Coronary artery (tissue), 2 donors: ENCODE data around the gene MMP15.

Source experiments
- DNase-seq: peaks from one replicate; pipeline ENCODE4 v3.0.0-alpha.2; 2017; ENCODE audit warnings: low spot score
- H3K27ac ChIP-seq, 2 donors: fragments of 200-600 bp; sonication (generic); one replicate each; pipeline ENCODE4 v1.5.1; 2016 to 2019
- H3K4me3 ChIP-seq: fragments of 200-600 bp; sonication (generic); 2 replicates; pipeline ENCODE4 v1.5.1; 2016; ENCODE audit warnings: mild to moderate bottlenecking, moderate library complexity
- TF ChIP-seq, protein P1 (sequence below): fragments of 200-600 bp; sonication (generic); IDR thresholded peaks from one replicate; pipeline ENCODE4 v1.5.1; 2019; ENCODE audit warnings: antibody characterized with exemption

Gene MMP15

DNA sequence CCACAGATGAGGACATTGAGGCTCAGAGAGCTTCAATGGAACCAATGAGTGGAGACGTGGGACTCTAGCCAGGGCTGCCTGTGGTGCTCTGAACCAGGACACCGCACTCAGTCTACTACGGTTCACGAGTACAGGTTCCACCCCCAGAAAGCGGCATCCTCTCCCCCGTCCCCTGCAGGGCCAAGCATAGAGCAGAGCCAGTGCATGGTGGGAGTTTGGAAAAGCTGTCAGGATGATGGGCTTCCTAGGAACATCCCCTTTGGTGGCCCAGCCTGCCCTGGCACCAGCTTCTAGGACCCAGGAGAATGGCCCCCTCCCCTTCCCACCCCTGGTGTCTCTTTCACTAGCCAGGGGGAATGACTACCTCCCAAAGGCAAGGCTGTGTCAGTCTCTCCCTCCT lies 33.5 kb upstream of the MMP15 start:
- Histone ChIP-seq H3K27ac (no peak overlapping the region), H3K4me3 (no peak overlapping the region)
- no peak for DNase-seq
- TF ChIP-seq, protein P1, sequence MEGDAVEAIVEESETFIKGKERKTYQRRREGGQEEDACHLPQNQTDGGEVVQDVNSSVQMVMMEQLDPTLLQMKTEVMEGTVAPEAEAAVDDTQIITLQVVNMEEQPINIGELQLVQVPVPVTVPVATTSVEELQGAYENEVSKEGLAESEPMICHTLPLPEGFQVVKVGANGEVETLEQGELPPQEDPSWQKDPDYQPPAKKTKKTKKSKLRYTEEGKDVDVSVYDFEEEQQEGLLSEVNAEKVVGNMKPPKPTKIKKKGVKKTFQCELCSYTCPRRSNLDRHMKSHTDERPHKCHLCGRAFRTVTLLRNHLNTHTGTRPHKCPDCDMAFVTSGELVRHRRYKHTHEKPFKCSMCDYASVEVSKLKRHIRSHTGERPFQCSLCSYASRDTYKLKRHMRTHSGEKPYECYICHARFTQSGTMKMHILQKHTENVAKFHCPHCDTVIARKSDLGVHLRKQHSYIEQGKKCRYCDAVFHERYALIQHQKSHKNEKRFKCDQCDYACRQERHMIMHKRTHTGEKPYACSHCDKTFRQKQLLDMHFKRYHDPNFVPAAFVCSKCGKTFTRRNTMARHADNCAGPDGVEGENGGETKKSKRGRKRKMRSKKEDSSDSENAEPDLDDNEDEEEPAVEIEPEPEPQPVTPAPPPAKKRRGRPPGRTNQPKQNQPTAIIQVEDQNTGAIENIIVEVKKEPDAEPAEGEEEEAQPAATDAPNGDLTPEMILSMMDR: no peak

DNA sequence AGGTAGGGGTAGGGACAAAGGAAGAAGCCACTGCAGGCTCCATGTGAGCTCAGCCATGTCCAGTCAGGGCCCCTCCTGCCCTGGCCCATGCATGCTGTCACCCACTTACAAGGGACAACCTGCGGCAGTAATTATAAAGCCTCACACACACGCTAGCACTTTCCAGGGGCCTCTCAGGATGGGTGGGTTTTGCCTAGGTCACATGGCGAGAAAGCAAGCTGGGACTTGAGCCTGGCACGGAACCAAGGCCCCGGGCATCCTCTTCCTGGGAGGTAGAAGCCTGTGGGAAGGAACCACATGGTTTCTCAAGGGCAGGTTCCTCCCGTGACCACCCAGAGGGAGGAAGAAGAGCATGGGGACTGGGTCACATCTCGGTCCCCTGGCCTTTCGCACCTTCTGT lies 32.1 kb upstream of the MMP15 start:
- DNase-seq: no peak
- no peak overlapping the region for H3K4me3 ChIP-seq
- TF ChIP-seq, protein P1: no peak
- no peak overlapping the region for H3K27ac ChIP-seq

DNA sequence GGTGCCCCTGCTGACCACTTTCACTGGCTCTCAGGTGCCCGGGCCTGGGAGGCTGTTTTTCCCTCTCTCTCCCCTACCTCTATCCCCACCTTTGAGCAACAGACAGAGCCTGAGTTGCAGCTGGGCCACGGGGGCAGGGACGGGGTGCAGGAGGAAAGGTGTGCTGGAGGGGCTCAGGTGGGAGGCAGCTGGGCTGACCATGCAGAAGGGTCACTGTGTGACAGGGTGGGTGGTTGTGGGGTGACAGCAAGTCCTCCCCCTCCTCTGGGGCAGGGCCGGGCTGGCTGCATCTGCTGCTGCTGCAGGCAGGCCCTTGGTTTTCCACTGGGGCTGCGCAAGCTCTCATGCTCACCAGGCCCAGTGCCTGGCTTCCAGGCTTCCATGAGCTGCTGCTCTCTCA lies 31.7 kb upstream of the MMP15 start:
- DNase-seq: no peak
- TF ChIP-seq, protein P1: no peak
- Histone ChIP-seq H3K4me3 (no peak overlapping the region), H3K27ac (no peak overlapping the region)

DNA sequence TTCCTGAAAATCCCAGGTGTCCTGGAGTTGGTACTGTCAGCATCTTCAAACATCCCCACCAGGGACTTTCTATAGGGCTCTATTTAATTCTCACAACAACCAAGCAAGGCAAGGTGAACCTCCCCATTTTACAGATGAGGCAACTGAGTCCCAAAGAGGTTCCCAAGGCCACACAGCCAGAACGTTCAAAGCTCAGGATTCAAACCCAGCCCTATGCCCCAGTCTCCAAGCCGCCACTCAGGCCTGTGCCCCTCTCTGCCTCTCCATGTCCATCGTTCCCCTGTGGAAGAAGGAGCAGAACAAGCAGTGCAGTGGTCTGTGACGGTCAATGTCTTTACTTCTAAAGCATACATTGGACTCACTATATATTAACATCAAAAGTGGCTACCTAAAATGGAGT lies 31.2 kb upstream of the MMP15 start:
- Histone ChIP-seq H3K4me3 (no peak overlapping the region), H3K27ac (no peak overlapping the region)
- TF ChIP-seq, protein P1: no peak
- no peak for DNase-seq

DNA sequence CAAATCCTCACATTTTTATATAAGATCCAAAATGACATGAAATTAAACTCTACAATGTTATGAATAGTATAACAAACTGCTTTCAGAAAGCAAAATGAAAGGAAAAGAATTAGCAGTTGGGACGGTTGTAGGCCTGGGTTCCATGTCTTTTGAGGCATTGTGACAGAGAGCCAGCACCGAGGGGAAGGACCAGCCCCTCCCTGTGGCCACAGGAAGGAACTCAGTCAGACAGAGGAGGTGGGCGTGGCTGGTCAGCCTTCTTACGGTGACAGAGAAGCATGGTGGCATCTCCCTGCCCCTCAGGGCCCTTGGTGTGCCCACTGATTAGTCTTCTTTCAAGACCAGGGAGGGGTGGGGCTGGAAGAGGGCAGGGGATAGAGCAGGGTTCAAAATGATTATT lies 30.8 kb upstream of the MMP15 start:
- DNase-seq: no peak
- H3K4me3 ChIP-seq: no peak overlapping the region
- TF ChIP-seq, protein P1: no peak
- no peak overlapping the region for H3K27ac ChIP-seq

DNA sequence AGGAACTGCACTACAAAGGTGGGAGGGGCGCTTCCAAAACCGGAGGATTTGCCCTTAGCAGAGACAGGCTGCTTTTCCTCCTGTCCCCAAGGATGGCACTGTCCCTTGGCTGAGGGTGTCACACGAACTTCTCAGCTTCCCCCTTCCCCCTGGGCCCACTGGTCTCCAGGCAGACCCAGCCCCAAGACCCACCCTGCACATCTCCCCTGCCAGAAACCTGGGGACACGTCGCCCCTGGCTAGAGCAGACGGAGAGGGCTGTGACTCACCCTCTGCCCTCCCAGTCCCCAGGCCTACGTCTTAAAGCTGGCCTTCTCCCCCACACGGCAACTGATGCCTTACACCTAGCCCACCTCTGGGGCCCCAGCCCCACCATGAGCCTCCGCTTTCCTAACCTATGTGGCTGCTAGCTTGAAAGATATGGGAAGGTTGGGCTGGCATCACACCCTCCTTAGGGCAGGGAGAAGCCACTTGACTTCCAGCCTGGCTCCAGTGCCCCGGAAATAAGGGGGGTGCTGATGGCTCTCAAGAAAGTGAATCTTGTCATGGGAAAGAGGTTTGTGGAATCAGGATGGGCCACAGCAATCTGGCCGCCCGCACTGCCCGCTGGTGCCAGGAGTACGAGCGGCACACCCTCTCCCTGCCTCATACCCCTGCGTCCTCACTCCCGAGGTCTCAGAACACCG lies 29.7 kb upstream of the MMP15 start:
- TF ChIP-seq, protein P1: no peak
- DNase-seq: no peak
- Histone ChIP-seq H3K27ac (no peak overlapping the region), H3K4me3 (no peak overlapping the region)

DNA sequence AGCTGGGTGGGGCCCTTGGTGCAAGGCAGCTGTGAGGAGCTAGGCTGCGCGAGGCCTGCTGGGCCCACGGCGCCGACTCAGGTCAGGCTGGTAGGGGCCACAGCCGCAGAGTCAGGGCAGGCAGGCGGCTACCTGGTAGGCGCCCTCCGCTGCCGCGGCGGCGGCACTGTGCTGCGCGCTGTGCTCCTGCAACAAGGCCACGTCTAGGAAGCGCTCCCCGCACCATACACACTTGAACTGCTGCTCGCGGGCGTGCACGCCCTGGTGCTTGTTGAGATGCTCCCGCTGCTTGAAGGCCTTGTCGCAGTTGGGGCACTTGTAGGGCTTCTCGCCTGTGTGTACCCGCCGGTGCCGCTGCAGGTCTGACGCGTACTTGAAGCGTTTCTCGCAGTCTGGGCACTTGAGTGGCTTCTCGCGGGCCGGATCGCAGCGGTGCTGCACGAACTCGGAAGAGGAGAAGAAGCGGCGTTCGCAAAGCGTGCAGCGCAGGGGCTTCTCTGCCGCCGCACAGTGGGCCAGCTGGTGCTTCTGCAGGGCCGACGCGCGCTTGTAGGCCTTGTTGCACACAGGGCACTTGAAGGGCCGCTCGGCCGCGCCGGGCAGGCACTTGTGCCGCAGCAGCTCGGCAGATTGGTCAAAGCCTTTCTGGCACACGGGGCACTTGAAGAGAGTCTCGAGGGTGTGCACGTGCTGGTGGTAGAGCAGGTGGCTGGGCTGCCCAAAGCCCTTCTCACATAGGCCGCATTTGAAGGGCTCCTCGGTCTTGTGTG lies 29.0 kb upstream of the MMP15 start:
- no peak for DNase-seq
- TF ChIP-seq, protein P1: no peak
- no peak overlapping the region for H3K27ac ChIP-seq
- no peak overlapping the region for H3K4me3 ChIP-seq
